SHP77 (cell line): ENCODE measurements around the gene SMIM20.

Experiments
- DNase-seq, 2 experiments: peaks; one replicate each; lab custom pipeline; 2025; lab: John Stamatoyannopoulos, UW

The SMIM20 gene

GRCh38 chr4:25926462-25926861 is 12.4 kb downstream of the SMIM20 start:
- peak in 1 of 2 experiments; percentile 13 for DNase-seq

- DNase-seq, result no peak
Observed at GRCh38 chr4:25927361-25928195, 13.6 kb downstream of the SMIM20 start.

- DNase-seq, result no peak
Observed at GRCh38 chr4:25928379-25929297, 14.6 kb downstream of the SMIM20 start.

- DNase-seq, result no peak
Observed at GRCh38 chr4:25929298-25929686, 15.3 kb downstream of the SMIM20 start.

GRCh38 chr4:25930731-25931354 is 16.8 kb downstream of the SMIM20 start:
- no peak for DNase-seq

GRCh38 chr4:25936696-25937095 is 22.7 kb downstream of the SMIM20 start:
- DNase-seq, result no peak

GRCh38 chr4:25937801-25938200 is 23.8 kb downstream of the SMIM20 start:
- no peak for DNase-seq

- no peak for DNase-seq
Observed at GRCh38 chr4:25938366-25938765, 24.3 kb downstream of the SMIM20 start.

GRCh38 chr4:25938787-25939186 is 24.8 kb downstream of the SMIM20 start:
- DNase-seq, result no peak

GRCh38 chr4:25939330-25939729 is 25.3 kb downstream of the SMIM20 start:
- no peak for DNase-seq

GRCh38 chr4:25941457-25942221 is 27.6 kb downstream of the SMIM20 start:
- DNase-seq, result no peak

- DNase-seq, result no peak
Observed at GRCh38 chr4:25943312-25943711, 29.3 kb downstream of the SMIM20 start.

GRCh38 chr4:25943805-25944204 is 29.8 kb downstream of the SMIM20 start:
- DNase-seq, result no peak

- no peak for DNase-seq
Observed at GRCh38 chr4:25948051-25948450, 34.0 kb downstream of the SMIM20 start.

- DNase-seq, result peak in 1 of 2 experiments; percentile 18
Observed at GRCh38 chr4:25949173-25949748, 35.2 kb downstream of the SMIM20 start.

- DNase-seq, result no peak
Observed at GRCh38 chr4:25949994-25950393, 36.0 kb downstream of the SMIM20 start.

GRCh38 chr4:25950461-25951389 is 36.7 kb downstream of the SMIM20 start:
- peak in 1 of 2 experiments; percentile 13 for DNase-seq

GRCh38 chr4:25951390-25951952 is 37.5 kb downstream of the SMIM20 start:
- DNase-seq, result no peak

- DNase-seq, result no peak
Observed at GRCh38 chr4:25953740-25954139, 39.7 kb downstream of the SMIM20 start.
